ENCODE data around the gene DGKQ. TPM values are rescaled to one million over a fixed set of nuclear protein-coding genes. Genes with fewer than 3 reads are reported as not detected.

DGKQ gene
- total RNA-seq, 1 experiment from 2014 or later: 22.0 TPM

GRCh38 chr4:947491-947971 lies 25.8 kb downstream of the DGKQ start:
- no peaks in the 10 kb centered on the region for H3K9me3 ChIP-seq (ENCODE audit: control insufficient read depth in 1 of 2, insufficient read depth in 1 of 2, low read depth in 1 of 2, low read length in 2 of 2)
- ChIA-PET POLR2A (no interaction called here), RAD21 (ENCODE audit: low non-redundant PET in 1 of 2, low total read pairs in 2 of 2, uncharacterized antibody in 2 of 2, unreplicated experiment in 2 of 2) (no interaction called here), CTCF (no interaction called here)
- TF ChIP-seq RAD21 (IDR thresholded peaks at IDR 0.05; ENCODE audit: low read depth) (no peak), SRF (IDR thresholded peaks at IDR 0.05; ENCODE audit: low read depth) (no peak), TCF7L2 (IDR thresholded peaks at IDR 0.05; ENCODE audit: borderline replicate concordance, extremely low read depth, insufficient read depth, insufficient read length) (no peak), ELF1 (IDR thresholded peaks at IDR 0.05; ENCODE audit: borderline replicate concordance, low read depth) (no peak), CEBPB (IDR thresholded peaks at IDR 0.05; ENCODE audit: low read depth) (no peak)
- TF ChIP-seq, protein P1, sequence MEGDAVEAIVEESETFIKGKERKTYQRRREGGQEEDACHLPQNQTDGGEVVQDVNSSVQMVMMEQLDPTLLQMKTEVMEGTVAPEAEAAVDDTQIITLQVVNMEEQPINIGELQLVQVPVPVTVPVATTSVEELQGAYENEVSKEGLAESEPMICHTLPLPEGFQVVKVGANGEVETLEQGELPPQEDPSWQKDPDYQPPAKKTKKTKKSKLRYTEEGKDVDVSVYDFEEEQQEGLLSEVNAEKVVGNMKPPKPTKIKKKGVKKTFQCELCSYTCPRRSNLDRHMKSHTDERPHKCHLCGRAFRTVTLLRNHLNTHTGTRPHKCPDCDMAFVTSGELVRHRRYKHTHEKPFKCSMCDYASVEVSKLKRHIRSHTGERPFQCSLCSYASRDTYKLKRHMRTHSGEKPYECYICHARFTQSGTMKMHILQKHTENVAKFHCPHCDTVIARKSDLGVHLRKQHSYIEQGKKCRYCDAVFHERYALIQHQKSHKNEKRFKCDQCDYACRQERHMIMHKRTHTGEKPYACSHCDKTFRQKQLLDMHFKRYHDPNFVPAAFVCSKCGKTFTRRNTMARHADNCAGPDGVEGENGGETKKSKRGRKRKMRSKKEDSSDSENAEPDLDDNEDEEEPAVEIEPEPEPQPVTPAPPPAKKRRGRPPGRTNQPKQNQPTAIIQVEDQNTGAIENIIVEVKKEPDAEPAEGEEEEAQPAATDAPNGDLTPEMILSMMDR (IDR thresholded peaks at IDR 0.05 in 2 of 3, conservative IDR thresholded peaks at IDR 0.05 in 1 of 3; ENCODE audit: borderline replicate concordance in 1 of 3, insufficient read depth in 1 of 3, low read depth in 2 of 3, low read length in 2 of 3): no peak
- intact Hi-C loops (cut with micrococcal nuclease): no loop called here
- no peak overlapping the region for H2AFZ ChIP-seq (ENCODE audit: low read depth, low read length, poor library complexity, severe bottlenecking)
- H3K4me3 ChIP-seq (replicated peaks in 1 of 2; ENCODE audit: low read depth in 1 of 2, low read length in 2 of 2): no peak overlapping the region
- no peaks in the 10 kb centered on the region for H4K20me1 ChIP-seq (ENCODE audit: insufficient read depth)
- no peaks in the 10 kb centered on the region for H3K27me3 ChIP-seq (ENCODE audit: insufficient read depth, low read length)
- ATAC-seq (no peak), DNase-seq (ENCODE audit: low read depth, low spot score) (no peak)
- no peak overlapping the region for H3K4me2 ChIP-seq (ENCODE audit: low read length)
- H3K4me1 ChIP-seq (ENCODE audit: control insufficient read depth in 1 of 2, insufficient read depth in 2 of 2, low read length in 2 of 2): no peaks in the 10 kb centered on the region
- H3K9ac ChIP-seq (ENCODE audit: low read length): no peak overlapping the region
- H3K9me2 ChIP-seq (ENCODE audit: insufficient read depth): no peaks in the 10 kb centered on the region
- no TSS peak for BruUV-seq (replicated peaks)
- no peaks in the 10 kb centered on the region for H3K79me2 ChIP-seq (ENCODE audit: insufficient read depth, low read length)
- no peak overlapping the region for H3K27ac ChIP-seq (ENCODE audit: low read depth, low read length)
- no peaks in the 10 kb centered on the region for H3K36me3 ChIP-seq (ENCODE audit: control insufficient read depth in 1 of 2, insufficient read depth in 2 of 2, low read length in 2 of 2)
